Measurements from ENCODE around the gene NDUFB3. TPM values are rescaled to one million over a fixed set of nuclear protein-coding genes. Genes with fewer than 3 reads are reported as not detected.

Gene NDUFB3
- total RNA-seq, 1 donor = 70.3 TPM

DNA sequence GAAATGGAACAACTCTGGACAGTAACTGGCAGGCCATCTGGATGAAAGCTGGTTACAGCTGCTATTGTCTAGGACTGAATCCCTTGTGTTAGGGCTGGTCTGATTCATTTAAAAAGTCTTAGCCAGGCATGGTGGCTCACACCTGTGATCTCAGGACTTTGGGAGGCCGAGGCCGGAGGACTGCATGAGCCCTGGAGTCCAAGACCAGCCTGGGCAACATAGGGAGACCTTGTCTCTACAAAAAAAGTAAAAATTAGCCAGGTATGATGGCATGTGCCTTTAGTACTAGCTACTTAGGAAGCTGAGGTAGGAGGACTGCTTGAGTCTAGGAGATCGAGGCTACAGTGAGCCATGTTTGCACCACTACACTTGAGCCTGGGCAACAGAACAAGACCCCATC is 28.7 kb downstream of the NDUFB3 start:
- no peak overlapping the region for H3K4me3 ChIP-seq (ENCODE audit: low read depth, low read length)
- TF ChIP-seq, protein P1, sequence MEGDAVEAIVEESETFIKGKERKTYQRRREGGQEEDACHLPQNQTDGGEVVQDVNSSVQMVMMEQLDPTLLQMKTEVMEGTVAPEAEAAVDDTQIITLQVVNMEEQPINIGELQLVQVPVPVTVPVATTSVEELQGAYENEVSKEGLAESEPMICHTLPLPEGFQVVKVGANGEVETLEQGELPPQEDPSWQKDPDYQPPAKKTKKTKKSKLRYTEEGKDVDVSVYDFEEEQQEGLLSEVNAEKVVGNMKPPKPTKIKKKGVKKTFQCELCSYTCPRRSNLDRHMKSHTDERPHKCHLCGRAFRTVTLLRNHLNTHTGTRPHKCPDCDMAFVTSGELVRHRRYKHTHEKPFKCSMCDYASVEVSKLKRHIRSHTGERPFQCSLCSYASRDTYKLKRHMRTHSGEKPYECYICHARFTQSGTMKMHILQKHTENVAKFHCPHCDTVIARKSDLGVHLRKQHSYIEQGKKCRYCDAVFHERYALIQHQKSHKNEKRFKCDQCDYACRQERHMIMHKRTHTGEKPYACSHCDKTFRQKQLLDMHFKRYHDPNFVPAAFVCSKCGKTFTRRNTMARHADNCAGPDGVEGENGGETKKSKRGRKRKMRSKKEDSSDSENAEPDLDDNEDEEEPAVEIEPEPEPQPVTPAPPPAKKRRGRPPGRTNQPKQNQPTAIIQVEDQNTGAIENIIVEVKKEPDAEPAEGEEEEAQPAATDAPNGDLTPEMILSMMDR (IDR thresholded peaks at IDR 0.05; ENCODE audit: insufficient read depth, low read length) = no peak
- DNase-seq (ENCODE audit: low read depth) = no peak

DNA sequence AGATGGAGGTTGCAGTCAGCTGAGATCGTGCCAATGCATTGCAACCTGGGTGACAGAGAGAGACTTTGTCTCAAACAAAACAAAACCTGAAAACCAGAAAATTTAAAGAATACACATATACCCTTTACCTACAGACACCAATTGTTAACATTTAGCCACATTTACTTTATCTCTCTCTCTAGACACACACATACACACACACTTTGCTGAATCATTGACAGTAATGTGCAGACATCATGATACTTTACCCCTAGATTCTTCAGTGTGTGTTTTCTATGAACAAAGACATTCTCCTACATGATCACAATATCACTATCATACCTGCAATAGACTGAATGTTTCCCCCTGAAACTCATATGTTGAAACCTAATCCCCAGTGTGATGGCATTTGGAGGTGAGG is 34.0 kb downstream of the NDUFB3 start:
- no peak overlapping the region for H3K4me3 ChIP-seq (ENCODE audit: low read depth, low read length)
- DNase-seq (ENCODE audit: low read depth) = no peak
- TF ChIP-seq, protein P1 (IDR thresholded peaks at IDR 0.05; ENCODE audit: insufficient read depth, low read length) = no peak

DNA sequence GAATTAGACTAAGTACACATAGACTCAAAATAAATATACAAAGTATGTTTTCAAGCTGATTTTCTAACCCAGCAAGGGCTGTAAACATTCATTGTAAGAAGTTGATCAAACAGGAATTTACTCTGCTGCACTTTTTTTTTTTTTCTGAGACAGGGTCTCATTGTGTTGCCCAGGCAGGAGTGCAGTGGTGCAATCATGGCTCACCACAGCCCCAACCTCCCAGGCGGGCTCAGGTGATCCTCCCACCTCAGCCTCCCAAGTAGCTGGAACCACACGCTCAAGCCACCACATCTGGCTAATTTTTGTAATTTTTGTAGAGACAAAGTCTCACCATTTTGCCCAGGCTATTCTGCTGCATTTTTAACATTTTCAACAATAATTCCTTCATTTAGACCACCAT is 35.8 kb downstream of the NDUFB3 start:
- DNase-seq (ENCODE audit: low read depth) = no peak
- TF ChIP-seq, protein P1 (IDR thresholded peaks at IDR 0.05; ENCODE audit: insufficient read depth, low read length) = no peak
- H3K4me3 ChIP-seq (ENCODE audit: low read depth, low read length) = no peak overlapping the region

DNA sequence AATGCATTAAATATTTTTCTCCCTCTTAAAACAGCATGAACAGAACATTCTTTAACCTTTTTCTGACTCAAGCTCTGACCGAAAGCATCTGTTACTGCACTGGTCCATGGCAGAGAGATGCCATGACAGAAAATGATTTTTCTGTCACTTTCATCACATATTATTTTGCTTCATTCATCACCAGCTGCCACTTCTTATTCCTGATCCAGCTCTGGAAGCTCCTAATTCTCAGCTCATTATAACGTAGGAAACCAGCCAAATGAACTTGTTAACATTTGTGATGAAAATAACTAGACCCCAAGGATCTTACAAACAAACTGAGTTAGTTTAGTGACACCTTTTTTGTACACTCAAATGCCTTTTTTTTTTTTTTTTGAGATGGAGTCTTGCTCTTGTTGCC is 36.5 kb downstream of the NDUFB3 start:
- no peak for DNase-seq (ENCODE audit: low read depth)
- TF ChIP-seq, protein P1 (IDR thresholded peaks at IDR 0.05; ENCODE audit: insufficient read depth, low read length) = no peak
- no peak overlapping the region for H3K4me3 ChIP-seq (ENCODE audit: low read depth, low read length)

DNA sequence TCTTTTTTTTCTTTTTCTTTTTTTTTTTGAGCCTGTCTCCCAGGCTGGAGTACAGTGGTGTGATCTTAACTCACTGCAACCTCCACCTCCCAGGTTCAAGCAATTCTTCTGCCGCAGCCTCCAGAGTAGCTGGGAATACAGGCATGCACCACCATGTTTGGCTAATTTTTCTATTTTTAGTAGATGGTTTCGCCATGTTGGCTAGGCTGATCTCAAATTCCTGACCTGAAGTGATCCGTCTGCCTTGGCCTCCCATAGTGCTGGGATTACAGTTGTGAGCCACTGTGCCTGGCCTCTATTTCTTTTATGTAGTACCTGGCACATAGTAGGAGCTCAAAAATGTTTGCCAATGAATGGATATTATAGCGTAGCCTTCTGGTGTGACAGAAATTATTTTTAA is 37.4 kb downstream of the NDUFB3 start:
- TF ChIP-seq, protein P1 (IDR thresholded peaks at IDR 0.05; ENCODE audit: insufficient read depth, low read length) = no peak
- no peak for DNase-seq (ENCODE audit: low read depth)

DNA sequence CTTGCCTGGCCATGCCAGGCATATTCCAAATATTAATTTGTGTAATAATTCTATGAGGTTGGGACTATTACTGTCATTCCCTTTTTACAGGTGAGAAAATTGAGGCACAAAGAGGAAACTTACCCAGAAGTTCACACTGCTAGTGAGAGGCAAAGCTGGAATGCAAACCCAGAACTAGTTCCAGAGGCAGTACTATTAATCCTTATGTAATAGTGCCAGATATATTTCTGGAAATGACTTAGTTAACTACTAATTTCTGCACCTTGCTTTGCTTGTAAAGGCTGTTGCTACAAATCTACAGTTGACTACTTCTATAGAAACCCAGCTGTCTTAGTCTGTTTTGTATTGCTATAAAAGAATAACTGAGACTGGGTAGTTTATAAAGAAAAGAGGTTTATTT is 38.8 kb downstream of the NDUFB3 start:
- H3K4me3 ChIP-seq (ENCODE audit: low read depth, low read length) = no peak overlapping the region
- TF ChIP-seq, protein P1 (IDR thresholded peaks at IDR 0.05; ENCODE audit: insufficient read depth, low read length) = no peak
- no peak for DNase-seq (ENCODE audit: low read depth)

More for the DNA sequence above, 37.4 kb downstream of the NDUFB3 start:
- no peak overlapping the region for H3K4me3 ChIP-seq (ENCODE audit: low read depth, low read length)

DNA sequence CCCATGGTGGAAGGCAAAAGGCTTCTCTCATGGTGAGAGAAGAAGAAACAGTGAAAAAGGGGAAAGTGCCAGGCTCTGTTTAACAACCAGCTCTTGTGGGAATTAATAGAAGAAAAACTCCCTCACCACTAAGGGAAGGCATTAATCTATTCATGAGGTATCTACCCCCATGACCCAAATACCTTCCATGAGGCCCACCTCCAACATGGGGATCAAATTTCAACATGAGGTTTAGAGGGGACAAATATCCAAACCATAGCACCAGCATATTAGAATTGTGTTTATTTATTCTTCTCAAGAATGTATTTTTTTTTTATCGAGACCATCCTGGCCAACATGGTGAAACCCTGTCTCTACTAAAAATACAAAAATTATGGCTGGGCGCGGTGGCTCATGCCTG is 39.3 kb downstream of the NDUFB3 start:
- H3K4me3 ChIP-seq (ENCODE audit: low read depth, low read length) = no peak overlapping the region
- TF ChIP-seq, protein P1 (IDR thresholded peaks at IDR 0.05; ENCODE audit: insufficient read depth, low read length) = no peak
- DNase-seq (ENCODE audit: low read depth) = no peak
